ENCODE measurements around the gene SRRM4. TPM values are rescaled to one million over a fixed set of nuclear protein-coding genes. Genes with fewer than 3 reads are reported as not detected.

SRRM4 gene
- polyA plus RNA-seq, 1 donor (not counting 4 experiments of a cell fraction or from before 2014, with no cell fraction given): not detected

GRCh38 chr12:119130523-119130922 is 149.2 kb downstream of the SRRM4 start:
- no peak for FAIRE-seq
- no peak for DNase-seq (ENCODE audit: low read depth, low spot score)
- no peak overlapping the region for H2AFZ ChIP-seq (ENCODE audit: control insufficient read depth, low read length)
- H3K36me3 ChIP-seq (ENCODE audit: control insufficient read depth in 2 of 2, extremely low read depth in 1 of 2, insufficient read depth in 2 of 2, low read length in 2 of 2): no peaks in the 10 kb centered on the region
- H3K27me3 ChIP-seq (ENCODE audit: control insufficient read depth, extremely low read depth, insufficient read depth, low read length): no peaks in the 10 kb centered on the region
- no peaks in the 10 kb centered on the region for H3K79me2 ChIP-seq (ENCODE audit: control insufficient read depth, insufficient read depth, low read length)
- TF ChIP-seq, protein P1, sequence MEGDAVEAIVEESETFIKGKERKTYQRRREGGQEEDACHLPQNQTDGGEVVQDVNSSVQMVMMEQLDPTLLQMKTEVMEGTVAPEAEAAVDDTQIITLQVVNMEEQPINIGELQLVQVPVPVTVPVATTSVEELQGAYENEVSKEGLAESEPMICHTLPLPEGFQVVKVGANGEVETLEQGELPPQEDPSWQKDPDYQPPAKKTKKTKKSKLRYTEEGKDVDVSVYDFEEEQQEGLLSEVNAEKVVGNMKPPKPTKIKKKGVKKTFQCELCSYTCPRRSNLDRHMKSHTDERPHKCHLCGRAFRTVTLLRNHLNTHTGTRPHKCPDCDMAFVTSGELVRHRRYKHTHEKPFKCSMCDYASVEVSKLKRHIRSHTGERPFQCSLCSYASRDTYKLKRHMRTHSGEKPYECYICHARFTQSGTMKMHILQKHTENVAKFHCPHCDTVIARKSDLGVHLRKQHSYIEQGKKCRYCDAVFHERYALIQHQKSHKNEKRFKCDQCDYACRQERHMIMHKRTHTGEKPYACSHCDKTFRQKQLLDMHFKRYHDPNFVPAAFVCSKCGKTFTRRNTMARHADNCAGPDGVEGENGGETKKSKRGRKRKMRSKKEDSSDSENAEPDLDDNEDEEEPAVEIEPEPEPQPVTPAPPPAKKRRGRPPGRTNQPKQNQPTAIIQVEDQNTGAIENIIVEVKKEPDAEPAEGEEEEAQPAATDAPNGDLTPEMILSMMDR (optimal IDR thresholded peaks at IDR 0.05 in 1 of 3, IDR thresholded peaks at IDR 0.05 in 1 of 3, conservative IDR thresholded peaks at IDR 0.05 in 1 of 3; ENCODE audit: extremely low read depth in 1 of 3, insufficient read depth in 2 of 3, low read length in 3 of 3): no peak
- TF ChIP-seq EZH2 (IDR thresholded peaks at IDR 0.05; ENCODE audit: low read length): no peak
- no peak overlapping the region for H3K4me2 ChIP-seq (ENCODE audit: control insufficient read depth, extremely low read depth, insufficient read depth, low read depth, low read length)
- H4K20me1 ChIP-seq (ENCODE audit: control insufficient read depth, extremely low read depth, insufficient read depth, low read length): no peaks in the 10 kb centered on the region
- no peak overlapping the region for H3K27ac ChIP-seq (ENCODE audit: control insufficient read depth, insufficient read depth, low read length)
- H3K9ac ChIP-seq (ENCODE audit: control insufficient read depth, extremely low read depth, insufficient read depth, low read length): no peak overlapping the region
- peaks cover 4% of the 10 kb centered on the region for H3K9me3 ChIP-seq (ENCODE audit: control insufficient read depth, low read depth, low read length)
- dilution Hi-C loops (cut with MboI; ENCODE audit: extremely low pct_ligation_motif_present, low sequenced_read_pairs): no loop called here
- H3K4me3 ChIP-seq (ENCODE audit: control insufficient read depth in 2 of 3, extremely low read depth in 1 of 3, insufficient read depth in 2 of 3, low read depth in 1 of 3, low read length in 3 of 3): no peak overlapping the region
- no peaks in the 10 kb centered on the region for H3K9me1 ChIP-seq (ENCODE audit: control insufficient read depth, extremely low read depth, insufficient read depth, low read length)
- H3K4me1 ChIP-seq (ENCODE audit: control insufficient read depth, extremely low read depth, insufficient read depth, low read length): no peaks in the 10 kb centered on the region

DNA sequence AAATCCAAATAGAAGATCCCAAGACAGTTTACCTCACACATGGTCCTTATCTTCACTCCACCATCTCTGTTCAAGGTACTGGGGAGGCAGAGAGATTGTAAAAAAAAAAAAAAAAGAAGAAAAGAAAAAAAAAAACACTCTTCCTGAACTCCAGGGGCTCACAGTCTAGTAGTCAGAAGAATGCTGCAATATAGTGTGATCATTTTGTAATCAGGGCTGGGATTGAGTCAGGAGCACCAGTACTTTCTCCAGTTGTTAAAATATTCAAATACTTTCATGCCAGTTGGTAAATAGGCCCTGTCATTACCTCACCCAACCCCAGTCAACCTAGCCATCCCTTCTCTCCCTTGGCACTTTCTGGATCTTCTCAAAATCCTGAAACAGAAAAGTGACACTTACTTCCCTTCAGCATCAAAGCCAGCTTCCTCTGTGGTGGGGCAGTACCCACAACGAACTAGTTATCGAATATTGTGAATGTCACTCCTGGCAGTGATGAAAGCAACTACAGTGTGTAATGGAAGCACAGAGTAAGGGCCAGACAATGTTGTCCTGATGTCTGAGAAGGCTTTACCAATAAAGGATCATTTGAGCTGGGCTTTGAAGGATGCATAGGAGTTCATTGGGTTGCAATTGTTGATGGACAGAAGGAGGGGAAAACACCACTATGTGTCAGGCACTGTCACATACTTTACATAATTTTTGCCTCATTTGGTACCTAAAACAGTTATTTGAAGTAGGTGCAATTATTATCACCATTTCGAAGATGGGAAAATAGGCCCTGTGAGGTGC is 153.1 kb downstream of the SRRM4 start:
- dilution Hi-C loops (cut with MboI; ENCODE audit: extremely low pct_ligation_motif_present, low sequenced_read_pairs): no loop called here
- no peak for FAIRE-seq
- DNase-seq (ENCODE audit: low read depth, low spot score): no peak

More for the DNA sequence above, 153.1 kb downstream of the SRRM4 start:
- Histone ChIP-seq H3K9ac (ENCODE audit: control insufficient read depth, extremely low read depth, insufficient read depth, low read length) (no peak overlapping the region), H2AFZ (ENCODE audit: control insufficient read depth, low read length) (no peak overlapping the region), H3K9me3 (ENCODE audit: control insufficient read depth, low read depth, low read length) (peaks cover 4% of the 10 kb centered on the region), H3K27ac (ENCODE audit: control insufficient read depth, insufficient read depth, low read length) (no peak overlapping the region), H3K9me1 (ENCODE audit: control insufficient read depth, extremely low read depth, insufficient read depth, low read length) (no peaks in the 10 kb centered on the region), H3K4me3 (ENCODE audit: control insufficient read depth in 2 of 3, extremely low read depth in 1 of 3, insufficient read depth in 2 of 3, low read depth in 1 of 3, low read length in 3 of 3) (no peak overlapping the region), H3K4me2 (ENCODE audit: control insufficient read depth, extremely low read depth, insufficient read depth, low read depth, low read length) (no peak overlapping the region), H3K4me1 (ENCODE audit: control insufficient read depth, extremely low read depth, insufficient read depth, low read length) (no peaks in the 10 kb centered on the region), H4K20me1 (ENCODE audit: control insufficient read depth, extremely low read depth, insufficient read depth, low read length) (no peaks in the 10 kb centered on the region), H3K36me3 (ENCODE audit: control insufficient read depth in 2 of 2, extremely low read depth in 1 of 2, insufficient read depth in 2 of 2, low read length in 2 of 2) (no peaks in the 10 kb centered on the region), H3K27me3 (ENCODE audit: control insufficient read depth, extremely low read depth, insufficient read depth, low read length) (no peaks in the 10 kb centered on the region), H3K79me2 (ENCODE audit: control insufficient read depth, insufficient read depth, low read length) (no peaks in the 10 kb centered on the region)
- TF ChIP-seq, protein P1 (optimal IDR thresholded peaks at IDR 0.05 in 1 of 3, IDR thresholded peaks at IDR 0.05 in 1 of 3, conservative IDR thresholded peaks at IDR 0.05 in 1 of 3; ENCODE audit: extremely low read depth in 1 of 3, insufficient read depth in 2 of 3, low read length in 3 of 3): no peak
- no peak for TF ChIP-seq EZH2 (IDR thresholded peaks at IDR 0.05; ENCODE audit: low read length)

Data from keratinocyte (primary cell).